Measurements from ENCODE around the gene ZSCAN5A. TPM values are rescaled to one million over a fixed set of nuclear protein-coding genes. Genes with fewer than 3 reads are reported as not detected.
"Not testable (repeated sequence)": the region's sequence is repeated elsewhere in the genome, so short reads cannot be mapped to it uniquely, and the experiment has no call there.

Gene ZSCAN5A
- total RNA-seq, 4 donors from 2014 or later = 5.1 to 21.3 (median 10.1) TPM

DNA sequence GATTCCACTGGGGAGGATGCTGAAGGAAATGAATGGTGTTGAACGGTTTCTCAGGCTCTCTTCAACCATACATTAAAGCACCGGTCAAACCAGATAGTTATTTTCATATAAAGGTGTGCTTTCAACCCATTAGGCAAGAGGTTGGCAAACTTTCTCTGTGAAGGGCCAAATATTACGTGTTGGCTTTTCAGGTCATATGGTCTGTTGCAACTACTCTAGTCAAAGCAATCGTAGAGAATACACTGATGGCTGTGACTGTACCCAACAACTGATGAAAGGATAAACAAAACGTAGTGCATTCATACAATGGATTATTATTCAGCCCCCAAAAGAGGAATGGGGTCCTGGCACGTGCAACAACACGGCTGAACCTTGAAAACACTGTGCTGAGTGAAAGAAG lies 5.8 kb downstream of the ZSCAN5A start:
- no peak for TF ChIP-seq EP300 (IDR thresholded peaks at IDR 0.05)
- no peak for TF ChIP-seq POLR2A (IDR thresholded peaks at IDR 0.05)
- TF ChIP-seq, protein P1, sequence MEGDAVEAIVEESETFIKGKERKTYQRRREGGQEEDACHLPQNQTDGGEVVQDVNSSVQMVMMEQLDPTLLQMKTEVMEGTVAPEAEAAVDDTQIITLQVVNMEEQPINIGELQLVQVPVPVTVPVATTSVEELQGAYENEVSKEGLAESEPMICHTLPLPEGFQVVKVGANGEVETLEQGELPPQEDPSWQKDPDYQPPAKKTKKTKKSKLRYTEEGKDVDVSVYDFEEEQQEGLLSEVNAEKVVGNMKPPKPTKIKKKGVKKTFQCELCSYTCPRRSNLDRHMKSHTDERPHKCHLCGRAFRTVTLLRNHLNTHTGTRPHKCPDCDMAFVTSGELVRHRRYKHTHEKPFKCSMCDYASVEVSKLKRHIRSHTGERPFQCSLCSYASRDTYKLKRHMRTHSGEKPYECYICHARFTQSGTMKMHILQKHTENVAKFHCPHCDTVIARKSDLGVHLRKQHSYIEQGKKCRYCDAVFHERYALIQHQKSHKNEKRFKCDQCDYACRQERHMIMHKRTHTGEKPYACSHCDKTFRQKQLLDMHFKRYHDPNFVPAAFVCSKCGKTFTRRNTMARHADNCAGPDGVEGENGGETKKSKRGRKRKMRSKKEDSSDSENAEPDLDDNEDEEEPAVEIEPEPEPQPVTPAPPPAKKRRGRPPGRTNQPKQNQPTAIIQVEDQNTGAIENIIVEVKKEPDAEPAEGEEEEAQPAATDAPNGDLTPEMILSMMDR (IDR thresholded peaks at IDR 0.05) = no peak
- WGBS, 2 donors = 71 to 80% methylated on average over 7 of the region's 7 CpGs
- H3K27ac ChIP-seq = no peak overlapping the region
- H3K4me1 ChIP-seq = peaks cover 0 to 6% (median 0%) of the 10 kb centered on the region in 4 donors
- no peaks in the 10 kb centered on the region for H3K9me3 ChIP-seq
- peaks cover 0 to 74% (median 0%) of the 10 kb centered on the region in 3 donors for H3K36me3 ChIP-seq
- no peak overlapping the region for H3K4me3 ChIP-seq
- no peak for DNase-seq (ENCODE audit: low spot score in 2 of 2)
- H3K27me3 ChIP-seq = no peaks in the 10 kb centered on the region

DNA sequence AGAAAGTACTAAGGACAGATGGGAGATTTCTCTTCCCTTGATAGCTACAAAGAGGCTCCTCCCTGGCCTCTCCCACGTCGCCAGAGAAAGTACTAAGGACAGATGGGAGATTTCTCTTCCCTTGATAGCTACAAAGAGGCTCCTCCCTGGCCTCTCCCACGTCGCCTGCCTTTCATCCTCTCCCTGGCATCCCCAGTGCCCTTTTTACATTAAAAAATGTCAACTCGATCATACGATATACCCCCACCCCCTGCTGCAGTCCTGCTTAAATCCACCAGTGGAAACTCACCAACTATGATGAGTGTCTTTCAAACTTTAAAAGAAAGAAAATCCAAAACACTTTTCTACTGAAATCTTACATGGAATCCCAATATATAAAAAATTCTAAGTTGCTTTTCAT lies 7.6 kb downstream of the ZSCAN5A start:
- 75 to 80% methylated on average over 6 of the region's 6 CpGs for WGBS, 2 donors

DNA sequence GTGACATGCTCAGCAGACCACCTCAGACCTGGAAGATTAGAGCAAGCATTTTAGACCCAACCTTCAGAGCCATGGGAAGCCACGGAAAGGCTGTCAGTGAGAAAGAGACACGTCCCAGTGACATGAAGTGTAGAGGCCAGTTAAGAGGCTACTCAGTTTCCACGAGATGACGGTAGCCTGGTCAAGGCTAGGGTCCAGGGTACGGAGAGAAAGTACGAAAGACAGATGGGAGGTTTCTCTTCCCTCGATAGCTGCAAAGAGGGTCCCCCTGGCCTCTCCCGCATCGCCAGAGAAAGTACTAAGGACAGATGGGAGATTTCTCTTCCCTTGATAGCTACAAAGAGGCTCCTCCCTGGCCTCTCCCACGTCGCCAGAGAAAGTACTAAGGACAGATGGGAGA lies 8.6 kb downstream of the ZSCAN5A start:
- Histone ChIP-seq H3K4me1 (no peaks in the 10 kb centered on the region), H3K36me3 (peaks cover 0 to 83% (median 0%) of the 10 kb centered on the region in 3 donors), H3K27me3 (no peaks in the 10 kb centered on the region), H3K27ac (no peak overlapping the region), H3K4me3 (no peak overlapping the region), H3K9me3 (no peaks in the 10 kb centered on the region)
- TF ChIP-seq POLR2A (IDR thresholded peaks at IDR 0.05) = no peak
- no peak for TF ChIP-seq EP300 (IDR thresholded peaks at IDR 0.05)
- TF ChIP-seq, protein P1 (IDR thresholded peaks at IDR 0.05) = no peak
- WGBS, 2 donors = 85 to 92% methylated on average over 9 of the region's 11 CpGs
- DNase-seq (ENCODE audit: low spot score in 2 of 2) = no peak

More for the DNA sequence above, 7.6 kb downstream of the ZSCAN5A start:
- H3K27ac ChIP-seq; H3K4me3 ChIP-seq; H3K4me1 ChIP-seq; H3K9me3 ChIP-seq; DNase-seq (ENCODE audit: low spot score in 2 of 2); H3K27me3 ChIP-seq: not testable (repeated sequence)
- H3K36me3 ChIP-seq = peaks cover 0 to 81% (median 0%) of the 10 kb centered on the region in 3 donors

DNA sequence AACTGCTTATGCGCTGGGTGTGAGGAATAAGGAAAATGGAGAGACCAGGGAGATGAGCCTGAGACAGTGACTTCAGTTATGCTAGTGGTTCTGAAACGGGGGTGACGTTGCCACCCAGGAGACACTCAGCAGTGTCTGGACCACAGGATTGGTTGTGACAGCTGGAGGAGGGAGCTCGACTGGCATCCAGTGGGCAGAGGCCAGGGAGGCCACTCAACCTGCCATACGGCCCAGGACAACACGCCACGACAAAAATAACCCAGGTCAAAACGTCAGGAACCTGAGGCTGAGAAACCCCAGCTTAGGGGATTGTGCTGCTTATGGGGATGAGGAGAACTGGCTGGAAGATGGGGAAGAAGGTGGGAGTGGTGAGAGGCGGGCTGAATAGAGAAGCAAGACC lies 10.4 kb downstream of the ZSCAN5A start:
- Histone ChIP-seq H3K4me1 (no peaks in the 10 kb centered on the region), H3K27me3 (no peaks in the 10 kb centered on the region), H3K4me3 (no peak overlapping the region), H3K27ac (no peak overlapping the region), H3K36me3 (peaks cover 0 to 71% (median 0%) of the 10 kb centered on the region in 3 donors), H3K9me3 (no peaks in the 10 kb centered on the region)
- TF ChIP-seq POLR2A (IDR thresholded peaks at IDR 0.05) = no peak
- TF ChIP-seq, protein P1 (IDR thresholded peaks at IDR 0.05) = no peak
- TF ChIP-seq EP300 (IDR thresholded peaks at IDR 0.05) = no peak
- WGBS, 2 donors = 87 to 89% methylated on average over 9 of the region's 9 CpGs
- DNase-seq (ENCODE audit: low spot score in 2 of 2) = no peak

DNA sequence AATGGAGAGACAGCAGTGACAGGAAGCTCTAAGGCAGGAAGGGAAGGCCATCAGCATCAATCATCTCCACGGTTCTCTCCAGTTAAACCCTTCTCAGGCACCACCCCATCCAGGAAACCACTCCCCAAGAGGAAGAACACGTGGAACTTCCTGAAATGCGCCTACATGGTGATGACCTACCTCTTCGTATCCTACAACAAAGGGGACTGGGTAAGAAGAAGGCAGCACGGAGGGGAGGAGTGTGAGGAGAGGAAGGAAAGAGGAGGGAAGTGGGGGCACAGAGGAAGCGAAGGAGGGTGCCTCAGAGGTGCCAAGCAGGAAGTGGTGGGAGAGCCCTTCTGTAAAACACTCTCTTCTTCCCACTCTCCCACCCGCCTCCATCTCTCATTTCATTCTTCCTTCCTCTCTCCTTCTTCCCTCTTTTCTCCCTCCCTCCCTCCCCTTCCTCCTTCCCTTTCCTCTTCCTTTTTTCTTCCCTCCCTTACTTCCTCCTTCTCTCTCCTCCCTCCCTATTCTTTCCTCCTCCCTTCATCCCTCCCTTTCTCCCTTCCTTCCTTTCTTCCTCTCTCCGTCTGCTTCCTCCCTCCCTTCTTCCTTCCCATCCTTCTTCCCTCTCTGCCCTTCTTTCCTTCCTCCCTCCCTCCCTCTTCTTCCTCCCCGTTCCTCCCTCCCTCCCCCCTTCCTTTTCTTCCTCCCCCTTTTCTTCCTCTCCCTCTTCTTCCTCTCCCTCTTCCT lies 12.6 kb downstream of the ZSCAN5A start:
- TF ChIP-seq EP300 (IDR thresholded peaks at IDR 0.05) (no peak), POLR2A (IDR thresholded peaks at IDR 0.05) (no peak)
- TF ChIP-seq, protein P1 (IDR thresholded peaks at IDR 0.05) = no peak
- H3K27ac ChIP-seq = no peak overlapping the region
- WGBS, 2 donors = 69 to 74% methylated on average over 9 of the region's 9 CpGs
- H3K9me3 ChIP-seq = no peaks in the 10 kb centered on the region
- DNase-seq (ENCODE audit: low spot score in 2 of 2) = no peak
- no peaks in the 10 kb centered on the region for H3K4me1 ChIP-seq
- peaks cover 0 to 68% (median 0%) of the 10 kb centered on the region in 3 donors for H3K36me3 ChIP-seq
- no peaks in the 10 kb centered on the region for H3K27me3 ChIP-seq
- H3K4me3 ChIP-seq = no peak overlapping the region

All from tibial nerve (tissue), 4 donors.